GM18498 (cell line): ENCODE data around the gene SDK1.
"Not testable (repeated sequence)": the region's sequence is repeated elsewhere in the genome, so short reads cannot be mapped to it uniquely, and the experiment has no call there.

Source experiments
- ATAC-seq: cut with Tn5 transposase; IDR thresholded peaks from one replicate; pipeline ENCODE4 v1.9.1; 2021; ENCODE audit warnings: mild to moderate bottlenecking, moderate library complexity; ENCODE audit not compliant: unreplicated experiment

SDK1 gene

DNA sequence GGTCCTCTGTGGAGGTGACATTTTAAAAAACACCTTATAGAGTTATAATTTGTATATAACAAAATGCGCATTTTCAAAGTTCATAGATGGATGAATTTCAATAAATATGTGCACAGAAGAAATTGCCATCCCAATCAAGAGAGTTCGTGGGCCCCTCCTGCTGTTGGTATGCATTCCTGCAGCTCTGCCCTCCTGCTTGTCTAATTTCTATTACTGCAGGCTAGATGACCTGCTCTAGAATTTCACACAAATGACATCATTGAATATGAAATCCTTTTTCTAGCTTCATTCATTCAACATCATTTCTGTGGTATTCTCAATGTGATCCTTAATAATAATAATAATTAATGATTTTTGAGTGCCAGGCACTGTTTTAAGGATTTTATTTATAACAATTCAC, 348.2 kb downstream of the SDK1 start:
- no peak for ATAC-seq

DNA sequence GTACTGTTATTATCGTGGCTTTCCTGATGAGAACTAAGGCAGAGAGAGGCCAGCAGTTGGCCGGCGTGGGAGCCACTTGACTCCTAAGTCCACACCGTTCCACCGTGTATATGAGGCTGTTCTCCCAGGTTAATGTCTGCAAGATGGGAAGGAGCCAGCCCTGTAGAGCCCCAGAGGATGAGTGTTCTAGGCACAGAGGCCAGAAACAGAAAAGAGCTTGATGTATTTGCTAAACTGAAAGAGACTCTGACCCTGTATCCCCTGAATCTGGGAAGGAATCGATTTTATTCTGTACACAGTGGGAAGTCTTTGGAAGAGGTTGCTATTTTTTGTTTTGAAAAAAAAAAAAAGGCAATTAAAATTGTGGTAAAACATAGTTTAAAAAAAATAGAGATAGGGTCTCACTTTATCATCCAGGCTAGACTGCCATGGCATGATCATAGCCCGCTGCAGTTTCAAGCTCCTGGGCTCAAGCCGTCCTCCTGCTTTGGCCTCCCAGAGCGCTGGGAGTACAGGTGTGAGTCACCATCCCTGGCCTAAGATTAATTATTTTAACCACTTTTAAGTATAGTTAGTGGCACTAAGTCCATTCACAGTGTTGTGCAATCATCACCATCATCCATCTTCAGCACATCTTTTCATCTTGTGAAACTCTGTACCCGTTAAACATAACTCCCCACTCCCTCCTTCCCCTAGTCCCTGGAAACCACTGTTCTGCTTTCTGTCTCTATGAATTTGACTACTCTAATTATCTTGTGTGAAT, 348.8 kb downstream of the SDK1 start:
- no peak for ATAC-seq

- ATAC-seq, result no peak
Measured at GRCh38 chr7:3650844-3651243, 349.8 kb downstream of the SDK1 start.

GRCh38 chr7:3655635-3656034, 354.6 kb downstream of the SDK1 start:
- ATAC-seq, result no peak

DNA sequence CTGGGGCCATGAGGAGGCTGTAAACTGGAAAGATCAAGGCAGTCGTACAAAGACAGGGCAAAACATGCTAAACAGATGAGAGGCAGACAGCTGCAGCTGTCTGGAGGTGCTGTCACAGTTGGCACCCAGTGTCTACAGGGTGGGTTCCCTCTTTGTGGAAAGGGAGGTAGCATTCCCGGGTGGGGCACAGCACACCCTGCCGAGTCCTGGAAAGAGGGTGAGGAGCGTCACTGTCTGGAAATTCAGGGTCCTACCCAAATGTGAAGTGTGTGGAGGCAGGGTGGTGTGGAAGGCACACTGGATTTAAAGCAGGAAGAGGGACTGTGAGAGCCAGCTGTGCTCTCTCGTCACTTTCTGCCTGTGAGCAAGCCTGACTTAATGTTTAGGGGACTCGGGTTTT, 356.2 kb downstream of the SDK1 start:
- no peak for ATAC-seq

GRCh38 chr7:3668743-3669142, 367.7 kb downstream of the SDK1 start:
- ATAC-seq, result no peak

DNA sequence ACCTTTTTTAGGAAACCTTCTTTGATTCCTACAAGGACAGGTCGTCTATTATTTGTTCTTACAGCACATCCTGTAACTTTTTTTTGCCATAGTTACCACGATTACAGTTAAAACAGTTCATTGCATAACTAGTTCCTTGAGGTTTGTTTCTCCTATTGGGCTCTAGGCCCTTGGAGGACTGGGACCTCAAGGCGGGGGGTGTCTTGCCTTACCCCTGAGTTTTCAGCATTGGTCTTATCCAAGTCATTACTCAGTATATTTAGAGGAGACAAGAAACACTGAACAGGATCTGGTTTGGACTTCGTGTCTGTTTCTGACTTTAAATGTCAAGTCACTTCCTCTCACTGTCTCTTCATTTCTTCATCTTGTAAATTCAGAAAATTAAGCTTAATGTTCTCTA, 369.8 kb downstream of the SDK1 start:
- no peak for ATAC-seq

DNA sequence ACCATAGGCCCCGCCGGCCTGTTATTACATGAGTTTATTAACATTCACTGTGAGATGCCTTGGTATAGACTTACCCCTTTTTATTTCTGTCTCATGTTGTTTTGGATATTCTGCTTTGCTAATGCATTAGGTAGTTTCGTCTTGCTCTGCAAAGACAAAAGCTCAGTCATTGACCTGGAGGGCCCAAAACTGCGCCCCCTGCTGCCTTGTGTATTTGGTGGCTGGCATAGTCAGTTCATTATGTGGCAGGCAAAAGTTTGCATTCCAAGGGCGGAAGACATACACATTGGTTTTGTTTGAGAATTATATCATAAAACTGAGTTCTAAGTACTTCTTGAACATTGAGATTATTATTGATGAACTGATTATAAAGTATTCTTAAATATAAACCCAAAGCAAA, 372.5 kb downstream of the SDK1 start:
- no peak for ATAC-seq

DNA sequence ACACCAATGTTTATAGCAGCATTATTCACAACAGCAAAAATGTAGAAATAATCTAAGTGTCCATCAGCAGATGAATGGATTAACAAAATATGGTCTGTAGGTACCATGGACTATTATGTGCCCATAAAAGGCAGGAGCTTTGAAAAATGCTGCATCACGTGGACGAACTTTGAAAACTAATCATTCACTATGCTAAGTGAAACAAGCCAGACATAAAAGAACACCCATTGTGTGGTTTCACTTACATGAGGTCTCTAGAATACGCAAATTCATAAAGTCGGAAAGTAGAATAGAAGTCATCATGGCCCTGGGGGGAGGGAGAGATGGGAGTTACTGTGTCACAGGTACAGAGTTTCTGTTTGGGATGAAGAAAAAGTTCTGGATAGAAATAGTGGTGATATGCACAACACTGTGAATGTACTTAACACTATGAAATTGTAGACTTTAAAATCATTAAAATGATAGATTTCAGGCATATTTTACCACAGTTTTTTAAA, 377.3 kb downstream of the SDK1 start:
- no peak for ATAC-seq

- ATAC-seq, result no peak
Measured at GRCh38 chr7:3682028-3682710, 381.1 kb downstream of the SDK1 start.

- ATAC-seq, result no peak
Measured at GRCh38 chr7:3683546-3684539, 382.8 kb downstream of the SDK1 start.

GRCh38 chr7:3688071-3688470, 387.0 kb downstream of the SDK1 start:
- no peak for ATAC-seq

GRCh38 chr7:3688842-3689241, 387.8 kb downstream of the SDK1 start:
- ATAC-seq, result no peak

DNA sequence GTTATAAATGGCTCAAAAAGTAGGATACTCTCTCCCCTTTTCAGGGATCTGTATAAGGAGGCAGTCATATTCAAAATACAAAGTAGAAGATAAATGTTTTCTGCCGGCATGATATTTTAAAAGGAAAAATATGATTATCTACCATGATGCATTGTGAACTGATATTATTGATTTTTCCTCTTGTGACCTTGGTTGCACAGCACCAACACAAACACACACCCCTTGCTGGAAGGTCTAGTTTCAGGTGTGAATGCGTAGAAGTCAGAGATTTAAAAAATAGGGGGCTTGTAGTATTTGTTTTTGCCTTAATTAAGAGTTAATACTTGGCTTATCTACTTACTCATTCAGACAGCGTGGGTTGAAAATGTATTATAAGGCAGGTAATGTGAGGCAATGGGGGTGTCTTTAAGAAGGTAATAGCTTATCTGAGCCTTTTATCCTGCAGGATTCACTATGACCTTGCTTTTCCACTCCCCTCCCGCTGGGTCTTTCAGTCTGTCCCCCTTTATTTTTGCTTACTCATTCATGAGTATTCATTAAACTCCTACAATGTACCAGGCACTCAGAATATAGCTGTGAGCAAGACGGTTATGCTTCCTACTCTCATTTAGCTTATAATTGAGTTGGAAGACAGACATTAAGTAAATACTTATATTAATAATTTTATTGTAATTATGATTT, 390.6 kb downstream of the SDK1 start:
- no peak for ATAC-seq

GRCh38 chr7:3695602-3696001, 394.6 kb downstream of the SDK1 start:
- ATAC-seq, result no peak

DNA sequence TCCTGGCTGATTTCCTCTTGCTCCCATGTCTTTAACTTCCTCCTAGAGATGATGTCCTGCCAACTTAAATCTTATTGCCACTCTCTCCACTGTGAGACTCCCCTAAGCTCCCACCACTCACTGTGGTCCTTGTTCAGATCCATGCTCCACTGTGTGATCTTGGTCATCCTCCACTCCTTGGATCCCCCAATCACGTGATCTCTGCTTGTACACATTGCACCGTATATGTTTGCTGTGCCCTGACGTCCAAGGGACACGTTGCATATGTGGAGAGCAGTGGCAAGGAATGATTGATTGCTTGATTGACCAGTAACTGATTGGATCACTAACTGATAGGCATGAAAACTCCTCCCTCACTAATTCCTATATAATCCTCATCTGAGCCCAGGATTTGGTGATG, 395.1 kb downstream of the SDK1 start:
- ATAC-seq, result no peak

- ATAC-seq, result no peak
Measured at GRCh38 chr7:3697472-3697871, 396.4 kb downstream of the SDK1 start.

DNA sequence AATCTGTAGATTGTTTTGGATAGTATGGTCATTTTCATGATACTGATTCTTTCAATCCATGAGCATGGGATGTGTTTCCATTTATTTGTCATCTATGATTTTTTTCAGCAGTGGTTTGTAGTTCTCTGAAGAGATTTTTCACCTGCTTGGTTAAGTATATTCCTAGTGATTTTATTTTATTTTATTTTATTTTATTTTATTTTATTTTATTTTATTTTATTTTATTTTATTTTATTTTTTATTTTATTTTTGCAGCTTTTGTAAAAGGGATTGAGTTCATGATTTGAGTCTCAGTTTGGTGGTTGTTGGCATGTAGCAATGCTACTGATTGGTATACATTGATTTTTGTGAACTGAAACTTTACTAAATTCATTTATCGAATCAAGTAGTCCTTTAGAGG, 404.2 kb downstream of the SDK1 start:
- no peak for ATAC-seq

- not testable (repeated sequence) for ATAC-seq
Measured at GRCh38 chr7:3706091-3706490, 405.0 kb downstream of the SDK1 start.

DNA sequence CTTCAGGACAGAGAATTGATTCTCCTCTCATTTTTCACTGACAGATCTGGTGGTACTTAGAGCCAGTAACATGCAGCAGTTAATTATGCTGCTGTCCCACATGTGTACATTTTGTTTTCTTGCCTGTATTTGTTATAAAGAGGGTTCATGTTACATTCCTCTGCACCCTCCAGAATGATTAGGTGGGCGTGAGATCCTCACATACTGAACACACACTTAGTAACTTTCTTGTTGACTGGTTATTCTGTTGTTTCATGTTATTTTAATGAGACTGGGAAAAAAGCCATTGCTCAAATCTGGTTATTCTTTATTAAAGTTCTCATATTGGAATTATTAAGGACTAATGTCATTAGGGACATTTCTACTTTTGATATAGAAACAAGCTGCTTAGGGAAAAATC, 409.1 kb downstream of the SDK1 start:
- ATAC-seq, result no peak

DNA sequence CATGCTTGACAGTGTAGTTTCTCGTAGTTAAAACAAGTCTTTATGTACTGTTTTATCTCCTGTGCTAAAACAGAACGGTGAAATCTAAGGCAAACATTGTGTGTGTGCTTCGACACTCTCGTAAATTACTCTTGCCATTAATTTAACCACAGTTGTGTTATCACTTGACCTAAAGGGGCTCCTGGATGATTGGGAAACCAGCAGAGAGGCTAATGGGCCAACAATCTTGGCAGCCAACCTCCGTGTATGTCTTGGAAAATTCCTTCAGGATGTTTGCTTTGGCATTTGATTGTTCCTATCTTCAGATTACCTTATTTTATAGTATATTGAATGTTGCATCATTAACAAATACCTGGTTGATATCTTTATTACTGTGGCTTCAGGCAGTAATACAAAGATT, 409.5 kb downstream of the SDK1 start:
- no peak for ATAC-seq
